HEK293 (cell line): ENCODE results near the gene CENPS.

ENCODE experiments used
- BCL11A ChIP-seq: fragments of 450-650 bp; formaldehyde crosslinking; IDR thresholded peaks from 2 replicates; pipeline ENCODE4 v1.5.1; 2016; ENCODE audit warnings: low read depth, missing biosample characterization, missing genetic modification characterization
- GFI1B ChIP-seq: fragments of 450-650 bp; formaldehyde crosslinking; IDR thresholded peaks from 2 replicates; pipeline ENCODE4 v1.5.1; 2016; ENCODE audit warnings: missing biosample characterization, missing genetic modification characterization
- GLIS1 ChIP-seq: fragments of 450-650 bp; formaldehyde crosslinking; IDR thresholded peaks from 2 replicates; pipeline ENCODE4 v1.5.1; 2016; ENCODE audit warnings: missing biosample characterization, missing genetic modification characterization
- KLF16 ChIP-seq: fragments of 450-650 bp; formaldehyde crosslinking; IDR thresholded peaks from 2 replicates; pipeline ENCODE4 v1.5.1; 2017; ENCODE audit warnings: missing biosample characterization, missing genetic modification characterization
- RBAK ChIP-seq: fragments of 450-650 bp; formaldehyde crosslinking; IDR thresholded peaks from 2 replicates; pipeline ENCODE4 v1.5.1; 2016; ENCODE audit warnings: missing biosample characterization, missing genetic modification characterization
- SCRT1 ChIP-seq: fragments of 450-650 bp; formaldehyde crosslinking; IDR thresholded peaks from 2 replicates; pipeline ENCODE4 v1.5.1; 2016; ENCODE audit warnings: missing biosample characterization, missing genetic modification characterization, borderline replicate concordance
- WT1 ChIP-seq: fragments of 450-650 bp; formaldehyde crosslinking; IDR thresholded peaks from 2 replicates; pipeline ENCODE4 v1.5.1; 2016; ENCODE audit warnings: missing biosample characterization, missing genetic modification characterization
- ZFHX2 ChIP-seq: fragments of 450-650 bp; formaldehyde crosslinking; conservative IDR thresholded peaks from 2 replicates; pipeline ENCODE4 v1.5.1; 2016; ENCODE audit warnings: missing biosample characterization, missing genetic modification characterization
- ZNF114 ChIP-seq: fragments of 450-650 bp; formaldehyde crosslinking; IDR thresholded peaks from 2 replicates; pipeline ENCODE4 v1.5.0; 2017; ENCODE audit warnings: missing biosample characterization, missing genetic modification characterization
- ZNF677 ChIP-seq: fragments of 450-650 bp; IDR thresholded peaks from 2 replicates; pipeline ENCODE4 v1.5.0; 2018; ENCODE audit warnings: missing biosample characterization, mild to moderate bottlenecking, missing genetic modification characterization, moderate library complexity
- ZNF785 ChIP-seq: fragments of 450-650 bp; formaldehyde crosslinking; IDR thresholded peaks from 2 replicates; pipeline ENCODE4 v1.5.1; 2016; ENCODE audit warnings: missing biosample characterization, missing genetic modification characterization
- TF ChIP-seq, protein P1 (sequence below): fragments of 450-650 bp; formaldehyde crosslinking; IDR thresholded peaks from 2 replicates; pipeline ENCODE4 v1.5.1; 2017; ENCODE audit warnings: missing biosample characterization, missing genetic modification characterization
- TF ChIP-seq, protein P2 (sequence below): fragments of 450-650 bp; formaldehyde crosslinking; conservative IDR thresholded peaks from 2 replicates; pipeline ENCODE4 v1.5.1; 2016; ENCODE audit warnings: low read depth, missing biosample characterization, missing genetic modification characterization
- TF ChIP-seq, protein P3 (sequence below): fragments of 450-650 bp; formaldehyde crosslinking; IDR thresholded peaks from 2 replicates; pipeline ENCODE4 v1.5.1; 2016; ENCODE audit warnings: missing biosample characterization, missing genetic modification characterization
- TF ChIP-seq, protein P4 (sequence below): fragments of 450-650 bp; formaldehyde crosslinking; IDR thresholded peaks from 2 replicates; pipeline ENCODE4 v1.5.1; 2016; ENCODE audit warnings: missing biosample characterization, missing genetic modification characterization, borderline replicate concordance
- TF ChIP-seq, protein P5 (sequence below): fragments of 450-650 bp; formaldehyde crosslinking; IDR thresholded peaks from 2 replicates; pipeline ENCODE4 v1.5.1; 2016; ENCODE audit warnings: missing biosample characterization, missing genetic modification characterization
- TF ChIP-seq, protein P6 (sequence below): fragments of 450-650 bp; formaldehyde crosslinking; IDR thresholded peaks from 2 replicates; pipeline ENCODE4 v1.5.1; 2016; ENCODE audit warnings: missing biosample characterization, missing genetic modification characterization
- TF ChIP-seq, protein P7 (sequence below): fragments of 450-650 bp; formaldehyde crosslinking; IDR thresholded peaks from 2 replicates; pipeline ENCODE4 v1.5.1; 2016; ENCODE audit warnings: missing biosample characterization, missing genetic modification characterization
- TF ChIP-seq, protein P8 (sequence below): fragments of 450-650 bp; formaldehyde crosslinking; IDR thresholded peaks from 2 replicates; pipeline ENCODE4 v1.5.1; 2017; ENCODE audit warnings: missing biosample characterization, missing genetic modification characterization

CENPS gene

DNA sequence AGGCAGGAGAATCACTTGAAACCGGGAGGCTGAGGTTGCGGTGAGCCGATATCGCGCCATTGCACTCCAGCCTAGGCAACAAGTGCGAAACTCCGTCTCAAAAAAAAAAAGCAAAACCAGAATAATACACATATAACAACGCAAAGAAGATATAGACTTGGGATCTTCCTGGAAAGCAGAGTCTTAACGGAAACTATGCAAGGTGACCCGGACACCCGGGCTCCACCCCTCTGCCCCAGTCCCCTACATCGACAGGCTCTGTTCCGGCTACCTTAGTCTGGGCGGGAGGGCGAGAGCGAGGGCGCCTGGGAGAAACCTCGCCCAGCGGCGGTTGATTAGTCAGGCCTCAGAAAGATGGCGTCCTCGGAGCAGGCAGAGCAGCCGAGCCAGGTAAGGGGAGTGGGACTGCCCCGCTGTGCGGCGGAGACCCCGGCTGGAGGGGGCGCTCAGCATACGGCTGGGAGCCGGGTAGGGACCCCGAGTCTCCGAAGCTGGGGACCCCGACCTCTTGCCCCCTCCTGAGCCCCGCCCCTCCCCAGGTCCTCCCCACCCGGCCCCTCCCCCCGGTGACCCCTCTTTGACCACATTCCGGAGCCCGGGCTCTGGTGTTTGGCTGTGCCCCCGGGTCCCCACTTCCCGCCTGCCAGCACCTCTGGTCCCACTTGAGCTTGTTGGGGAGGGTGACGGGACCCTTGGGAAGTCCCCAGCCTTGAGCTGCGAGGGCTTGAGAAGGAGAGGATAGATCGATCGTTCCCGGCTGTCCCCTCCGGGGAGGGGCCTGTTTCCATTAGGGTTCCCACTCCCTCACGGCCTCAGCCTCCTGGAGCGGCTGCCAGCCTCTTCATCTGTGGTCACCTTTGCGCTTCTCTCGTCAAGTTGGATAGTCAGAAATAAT, 44.6 kb downstream of the CENPS start, which contains the start of gene PEX14 (continued):
- TF ChIP-seq ZNF677 (tag by site-specific recombination) (no peak), RBAK (tag by site-specific recombination) (no peak), ZNF114 (no peak), BCL11A (tag by site-specific recombination) (no peak), GFI1B (no peak), GLIS1 (tag by site-specific recombination) (peak; percentile 37; the same call in 1 of the 2 replicates), KLF16 (tag by site-specific recombination) (peak; percentile 88), ZFHX2 (tag by site-specific recombination) (no peak), WT1 (tag by site-specific recombination) (0 out of 2 replicates have a peak, but pooled peaks have one; percentile 7), ZNF785 (tag by site-specific recombination) (no peak), SCRT1 (tag by site-specific recombination) (peak; percentile 63; the same call in 1 of the 2 replicates)
- TF ChIP-seq, protein P1, sequence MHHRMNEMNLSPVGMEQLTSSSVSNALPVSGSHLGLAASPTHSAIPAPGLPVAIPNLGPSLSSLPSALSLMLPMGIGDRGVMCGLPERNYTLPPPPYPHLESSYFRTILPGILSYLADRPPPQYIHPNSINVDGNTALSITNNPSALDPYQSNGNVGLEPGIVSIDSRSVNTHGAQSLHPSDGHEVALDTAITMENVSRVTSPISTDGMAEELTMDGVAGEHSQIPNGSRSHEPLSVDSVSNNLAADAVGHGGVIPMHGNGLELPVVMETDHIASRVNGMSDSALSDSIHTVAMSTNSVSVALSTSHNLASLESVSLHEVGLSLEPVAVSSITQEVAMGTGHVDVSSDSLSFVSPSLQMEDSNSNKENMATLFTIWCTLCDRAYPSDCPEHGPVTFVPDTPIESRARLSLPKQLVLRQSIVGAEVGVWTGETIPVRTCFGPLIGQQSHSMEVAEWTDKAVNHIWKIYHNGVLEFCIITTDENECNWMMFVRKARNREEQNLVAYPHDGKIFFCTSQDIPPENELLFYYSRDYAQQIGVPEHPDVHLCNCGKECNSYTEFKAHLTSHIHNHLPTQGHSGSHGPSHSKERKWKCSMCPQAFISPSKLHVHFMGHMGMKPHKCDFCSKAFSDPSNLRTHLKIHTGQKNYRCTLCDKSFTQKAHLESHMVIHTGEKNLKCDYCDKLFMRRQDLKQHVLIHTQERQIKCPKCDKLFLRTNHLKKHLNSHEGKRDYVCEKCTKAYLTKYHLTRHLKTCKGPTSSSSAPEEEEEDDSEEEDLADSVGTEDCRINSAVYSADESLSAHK (tag by site-specific recombination), result 0 out of 2 replicates have a peak, but pooled peaks have one; percentile 29
- TF ChIP-seq, protein P2, sequence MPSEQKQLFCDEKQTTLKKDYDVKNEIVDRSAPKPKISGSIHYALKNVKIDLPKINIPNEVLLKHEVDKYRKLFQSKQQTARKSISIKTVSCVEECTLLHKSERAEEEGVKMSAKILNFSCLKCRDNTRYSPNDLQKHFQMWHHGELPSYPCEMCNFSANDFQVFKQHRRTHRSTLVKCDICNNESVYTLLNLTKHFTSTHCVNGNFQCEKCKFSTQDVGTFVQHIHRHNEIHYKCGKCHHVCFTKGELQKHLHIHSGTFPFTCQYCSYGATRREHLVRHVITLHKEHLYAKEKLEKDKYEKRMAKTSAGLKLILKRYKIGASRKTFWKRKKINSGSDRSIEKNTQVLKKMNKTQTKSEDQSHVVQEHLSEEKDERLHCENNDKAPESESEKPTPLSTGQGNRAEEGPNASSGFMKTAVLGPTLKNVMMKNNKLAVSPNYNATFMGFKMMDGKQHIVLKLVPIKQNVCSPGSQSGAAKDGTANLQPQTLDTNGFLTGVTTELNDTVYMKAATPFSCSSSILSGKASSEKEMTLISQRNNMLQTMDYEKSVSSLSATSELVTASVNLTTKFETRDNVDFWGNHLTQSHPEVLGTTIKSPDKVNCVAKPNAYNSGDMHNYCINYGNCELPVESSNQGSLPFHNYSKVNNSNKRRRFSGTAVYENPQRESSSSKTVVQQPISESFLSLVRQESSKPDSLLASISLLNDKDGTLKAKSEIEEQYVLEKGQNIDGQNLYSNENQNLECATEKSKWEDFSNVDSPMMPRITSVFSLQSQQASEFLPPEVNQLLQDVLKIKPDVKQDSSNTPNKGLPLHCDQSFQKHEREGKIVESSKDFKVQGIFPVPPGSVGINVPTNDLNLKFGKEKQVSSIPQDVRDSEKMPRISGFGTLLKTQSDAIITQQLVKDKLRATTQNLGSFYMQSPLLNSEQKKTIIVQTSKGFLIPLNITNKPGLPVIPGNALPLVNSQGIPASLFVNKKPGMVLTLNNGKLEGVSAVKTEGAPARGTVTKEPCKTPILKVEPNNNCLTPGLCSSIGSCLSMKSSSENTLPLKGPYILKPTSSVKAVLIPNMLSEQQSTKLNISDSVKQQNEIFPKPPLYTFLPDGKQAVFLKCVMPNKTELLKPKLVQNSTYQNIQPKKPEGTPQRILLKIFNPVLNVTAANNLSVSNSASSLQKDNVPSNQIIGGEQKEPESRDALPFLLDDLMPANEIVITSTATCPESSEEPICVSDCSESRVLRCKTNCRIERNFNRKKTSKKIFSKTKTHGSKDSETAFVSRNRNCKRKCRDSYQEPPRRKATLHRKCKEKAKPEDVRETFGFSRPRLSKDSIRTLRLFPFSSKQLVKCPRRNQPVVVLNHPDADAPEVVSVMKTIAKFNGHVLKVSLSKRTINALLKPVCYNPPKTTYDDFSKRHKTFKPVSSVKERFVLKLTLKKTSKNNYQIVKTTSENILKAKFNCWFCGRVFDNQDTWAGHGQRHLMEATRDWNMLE (tag by site-specific recombination), result peak; percentile 83
- TF ChIP-seq, protein P3, sequence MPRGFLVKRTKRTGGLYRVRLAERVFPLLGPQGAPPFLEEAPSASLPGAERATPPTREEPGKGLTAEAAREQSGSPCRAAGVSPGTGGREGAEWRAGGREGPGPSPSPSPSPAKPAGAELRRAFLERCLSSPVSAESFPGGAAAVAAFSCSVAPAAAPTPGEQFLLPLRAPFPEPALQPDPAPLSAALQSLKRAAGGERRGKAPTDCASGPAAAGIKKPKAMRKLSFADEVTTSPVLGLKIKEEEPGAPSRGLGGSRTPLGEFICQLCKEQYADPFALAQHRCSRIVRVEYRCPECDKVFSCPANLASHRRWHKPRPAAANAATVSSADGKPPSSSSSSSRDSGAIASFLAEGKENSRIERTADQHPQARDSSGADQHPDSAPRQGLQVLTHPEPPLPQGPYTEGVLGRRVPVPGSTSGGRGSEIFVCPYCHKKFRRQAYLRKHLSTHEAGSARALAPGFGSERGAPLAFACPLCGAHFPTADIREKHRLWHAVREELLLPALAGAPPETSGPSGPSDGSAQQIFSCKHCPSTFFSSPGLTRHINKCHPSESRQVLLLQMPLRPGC (tag by site-specific recombination), result 0 out of 2 replicates have a peak, but pooled peaks have one; percentile 19
- TF ChIP-seq, protein P4, sequence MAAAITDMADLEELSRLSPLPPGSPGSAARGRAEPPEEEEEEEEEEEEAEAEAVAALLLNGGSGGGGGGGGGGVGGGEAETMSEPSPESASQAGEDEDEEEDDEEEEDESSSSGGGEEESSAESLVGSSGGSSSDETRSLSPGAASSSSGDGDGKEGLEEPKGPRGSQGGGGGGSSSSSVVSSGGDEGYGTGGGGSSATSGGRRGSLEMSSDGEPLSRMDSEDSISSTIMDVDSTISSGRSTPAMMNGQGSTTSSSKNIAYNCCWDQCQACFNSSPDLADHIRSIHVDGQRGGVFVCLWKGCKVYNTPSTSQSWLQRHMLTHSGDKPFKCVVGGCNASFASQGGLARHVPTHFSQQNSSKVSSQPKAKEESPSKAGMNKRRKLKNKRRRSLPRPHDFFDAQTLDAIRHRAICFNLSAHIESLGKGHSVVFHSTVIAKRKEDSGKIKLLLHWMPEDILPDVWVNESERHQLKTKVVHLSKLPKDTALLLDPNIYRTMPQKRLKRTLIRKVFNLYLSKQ (tag by site-specific recombination), result no peak
- TF ChIP-seq, protein P5, sequence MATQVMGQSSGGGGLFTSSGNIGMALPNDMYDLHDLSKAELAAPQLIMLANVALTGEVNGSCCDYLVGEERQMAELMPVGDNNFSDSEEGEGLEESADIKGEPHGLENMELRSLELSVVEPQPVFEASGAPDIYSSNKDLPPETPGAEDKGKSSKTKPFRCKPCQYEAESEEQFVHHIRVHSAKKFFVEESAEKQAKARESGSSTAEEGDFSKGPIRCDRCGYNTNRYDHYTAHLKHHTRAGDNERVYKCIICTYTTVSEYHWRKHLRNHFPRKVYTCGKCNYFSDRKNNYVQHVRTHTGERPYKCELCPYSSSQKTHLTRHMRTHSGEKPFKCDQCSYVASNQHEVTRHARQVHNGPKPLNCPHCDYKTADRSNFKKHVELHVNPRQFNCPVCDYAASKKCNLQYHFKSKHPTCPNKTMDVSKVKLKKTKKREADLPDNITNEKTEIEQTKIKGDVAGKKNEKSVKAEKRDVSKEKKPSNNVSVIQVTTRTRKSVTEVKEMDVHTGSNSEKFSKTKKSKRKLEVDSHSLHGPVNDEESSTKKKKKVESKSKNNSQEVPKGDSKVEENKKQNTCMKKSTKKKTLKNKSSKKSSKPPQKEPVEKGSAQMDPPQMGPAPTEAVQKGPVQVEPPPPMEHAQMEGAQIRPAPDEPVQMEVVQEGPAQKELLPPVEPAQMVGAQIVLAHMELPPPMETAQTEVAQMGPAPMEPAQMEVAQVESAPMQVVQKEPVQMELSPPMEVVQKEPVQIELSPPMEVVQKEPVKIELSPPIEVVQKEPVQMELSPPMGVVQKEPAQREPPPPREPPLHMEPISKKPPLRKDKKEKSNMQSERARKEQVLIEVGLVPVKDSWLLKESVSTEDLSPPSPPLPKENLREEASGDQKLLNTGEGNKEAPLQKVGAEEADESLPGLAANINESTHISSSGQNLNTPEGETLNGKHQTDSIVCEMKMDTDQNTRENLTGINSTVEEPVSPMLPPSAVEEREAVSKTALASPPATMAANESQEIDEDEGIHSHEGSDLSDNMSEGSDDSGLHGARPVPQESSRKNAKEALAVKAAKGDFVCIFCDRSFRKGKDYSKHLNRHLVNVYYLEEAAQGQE (tag by site-specific recombination), result 0 out of 2 replicates have a peak, but pooled peaks have one; percentile 36
- TF ChIP-seq, protein P6, sequence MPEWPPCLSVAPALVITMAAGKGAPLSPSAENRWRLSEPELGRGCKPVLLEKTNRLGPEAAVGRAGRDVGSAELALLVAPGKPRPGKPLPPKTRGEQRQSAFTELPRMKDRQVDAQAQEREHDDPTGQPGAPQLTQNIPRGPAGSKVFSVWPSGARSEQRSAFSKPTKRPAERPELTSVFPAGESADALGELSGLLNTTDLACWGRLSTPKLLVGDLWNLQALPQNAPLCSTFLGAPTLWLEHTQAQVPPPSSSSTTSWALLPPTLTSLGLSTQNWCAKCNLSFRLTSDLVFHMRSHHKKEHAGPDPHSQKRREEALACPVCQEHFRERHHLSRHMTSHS (tag by site-specific recombination), result no peak
- TF ChIP-seq, protein P7, sequence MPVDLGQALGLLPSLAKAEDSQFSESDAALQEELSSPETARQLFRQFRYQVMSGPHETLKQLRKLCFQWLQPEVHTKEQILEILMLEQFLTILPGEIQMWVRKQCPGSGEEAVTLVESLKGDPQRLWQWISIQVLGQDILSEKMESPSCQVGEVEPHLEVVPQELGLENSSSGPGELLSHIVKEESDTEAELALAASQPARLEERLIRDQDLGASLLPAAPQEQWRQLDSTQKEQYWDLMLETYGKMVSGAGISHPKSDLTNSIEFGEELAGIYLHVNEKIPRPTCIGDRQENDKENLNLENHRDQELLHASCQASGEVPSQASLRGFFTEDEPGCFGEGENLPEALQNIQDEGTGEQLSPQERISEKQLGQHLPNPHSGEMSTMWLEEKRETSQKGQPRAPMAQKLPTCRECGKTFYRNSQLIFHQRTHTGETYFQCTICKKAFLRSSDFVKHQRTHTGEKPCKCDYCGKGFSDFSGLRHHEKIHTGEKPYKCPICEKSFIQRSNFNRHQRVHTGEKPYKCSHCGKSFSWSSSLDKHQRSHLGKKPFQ (tag by site-specific recombination), result no peak
- TF ChIP-seq, protein P8, sequence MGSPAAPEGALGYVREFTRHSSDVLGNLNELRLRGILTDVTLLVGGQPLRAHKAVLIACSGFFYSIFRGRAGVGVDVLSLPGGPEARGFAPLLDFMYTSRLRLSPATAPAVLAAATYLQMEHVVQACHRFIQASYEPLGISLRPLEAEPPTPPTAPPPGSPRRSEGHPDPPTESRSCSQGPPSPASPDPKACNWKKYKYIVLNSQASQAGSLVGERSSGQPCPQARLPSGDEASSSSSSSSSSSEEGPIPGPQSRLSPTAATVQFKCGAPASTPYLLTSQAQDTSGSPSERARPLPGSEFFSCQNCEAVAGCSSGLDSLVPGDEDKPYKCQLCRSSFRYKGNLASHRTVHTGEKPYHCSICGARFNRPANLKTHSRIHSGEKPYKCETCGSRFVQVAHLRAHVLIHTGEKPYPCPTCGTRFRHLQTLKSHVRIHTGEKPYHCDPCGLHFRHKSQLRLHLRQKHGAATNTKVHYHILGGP (tag by site-specific recombination), result peak; percentile 66; the same call in 1 of the 2 replicates
